CD4-positive, alpha-beta T cell treated with Interleukin-4 for 1 hour (primary cell): ENCODE measurements around the gene TMEM74B.

Experiments used
- DNase-seq, 2 donors: peaks; one replicate each; pipeline ENCODE4 v3.0.0-alpha.2; 2020 to 2022

The TMEM74B gene

DNA sequence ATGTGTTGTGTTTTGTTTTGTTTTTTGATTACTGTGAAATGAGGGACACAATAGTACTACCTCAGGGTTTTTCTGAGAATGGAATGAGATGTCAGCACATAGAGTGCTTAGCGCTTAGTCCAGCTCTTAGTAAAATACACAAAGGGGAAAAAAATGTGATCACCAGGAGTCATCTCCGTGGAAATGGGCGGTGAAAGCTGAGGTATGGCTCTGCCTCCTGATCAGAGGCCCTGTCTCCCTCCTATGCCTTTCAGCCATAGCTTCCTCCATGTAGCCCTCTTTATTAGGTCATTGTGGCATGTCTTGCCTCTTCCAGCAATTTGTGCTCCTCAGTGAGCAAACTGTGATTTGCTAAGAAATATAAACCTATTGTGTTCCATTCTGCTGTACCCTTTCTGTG, 53.4 kb downstream of the TMEM74B start:
- no peak for DNase-seq

DNA sequence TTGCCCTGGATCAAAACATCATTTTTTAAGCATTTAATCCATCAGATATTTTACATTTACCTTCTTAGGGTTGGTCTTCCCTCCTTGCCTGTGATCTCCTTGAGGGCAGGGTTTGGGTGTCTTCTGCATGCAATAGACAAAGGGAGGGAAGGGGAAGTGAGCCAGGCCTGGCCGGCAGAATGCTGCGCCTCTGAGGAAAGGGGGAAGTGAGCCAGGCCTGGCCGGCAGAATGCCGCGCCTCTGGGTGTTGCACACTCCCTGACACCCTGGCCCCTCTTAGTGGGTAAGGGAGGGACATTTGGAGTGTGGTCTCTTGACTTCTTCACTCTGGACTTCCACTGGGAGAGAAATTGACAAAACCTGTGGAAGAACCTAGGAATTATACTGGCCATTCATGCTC, 53.9 kb downstream of the TMEM74B start:
- peak; percentile 10 to 49 for DNase-seq
